Lower leg skin (tissue), 4 donors: Measurements from ENCODE around the gene ANTXR1. TPM values are rescaled to one million over a fixed set of nuclear protein-coding genes. Genes with fewer than 3 reads are reported as not detected.

Source experiments
- DNase-seq, 2 donors: peaks; one replicate each; pipeline ENCODE4 v3.0.0-alpha.2; 2019; ENCODE audit warnings: low spot score in 2 of 2
- H3K4me3 ChIP-seq: fragments of 200-600 bp; sonication (generic); 2 replicates; pipeline ENCODE4 v1.5.1; 2017; ENCODE audit warnings: mild to moderate bottlenecking, low read depth; ENCODE audit not compliant: poor library complexity, severe bottlenecking
- CTCF ChIP-seq, 3 donors: fragments of 450-650 bp; IDR thresholded peaks; one replicate each; pipeline ENCODE4 v1.5.1; 2016; ENCODE audit warnings: antibody characterized with exemption in 3 of 3, mild to moderate bottlenecking in 3 of 3, moderate library complexity in 2 of 3
- POLR2A ChIP-seq, 2 donors: fragments of 450-650 bp; IDR thresholded peaks; one replicate each; pipeline ENCODE4 v1.6.1; 2016 to 2017; ENCODE audit warnings: antibody characterized with exemption in 2 of 2, mild to moderate bottlenecking in 1 of 2, moderate library complexity in 1 of 2
- WGBS, 2 donors: methylation state at CpG; one replicate each; pipeline ENCODE4 v1.1.5; 2018; 5-methylcytosine and 5-hydroxymethylcytosine counted together
- intact Hi-C: fragments of 100-400 bp; cut with DNase I; formaldehyde crosslinking; loops from one replicate; pipeline ENCODE4 v1.15.0; 2023; ENCODE audit warnings: low total_unique reads
- total RNA-seq, 4 donors: library from RNA; depleted of rRNA; stranded (reverse); fragments of >200 nt; gene quantifications; one replicate each; pipeline ENCODE4 v1.1.0, GENCODE V29; 2016

ANTXR1 gene
- total RNA-seq, 4 donors from 2014 or later: 43.3 to 56.7 (median 52.7) TPM

GRCh38 chr2:69030800-69031428 lies 17.9 kb downstream of the ANTXR1 start:
- TF ChIP-seq POLR2A (IDR thresholded peaks at IDR 0.05): no peak
- no peak for TF ChIP-seq CTCF (IDR thresholded peaks at IDR 0.05)
- intact Hi-C loops: no loop called here
- no peak overlapping the region for H3K4me3 ChIP-seq
- DNase-seq: no peak
- 80 to 84% methylated on average over 6 of the region's 6 CpGs for WGBS, 2 donors

GRCh38 chr2:69031466-69031865 lies 18.5 kb downstream of the ANTXR1 start:
- WGBS, 2 donors: 84 to 97% methylated on average over 1 of the region's 1 CpG
- H3K4me3 ChIP-seq: no peak overlapping the region
- no peak for TF ChIP-seq CTCF (IDR thresholded peaks at IDR 0.05)
- TF ChIP-seq POLR2A (IDR thresholded peaks at IDR 0.05): no peak
- DNase-seq: no peak
- intact Hi-C loops: no loop called here

DNA sequence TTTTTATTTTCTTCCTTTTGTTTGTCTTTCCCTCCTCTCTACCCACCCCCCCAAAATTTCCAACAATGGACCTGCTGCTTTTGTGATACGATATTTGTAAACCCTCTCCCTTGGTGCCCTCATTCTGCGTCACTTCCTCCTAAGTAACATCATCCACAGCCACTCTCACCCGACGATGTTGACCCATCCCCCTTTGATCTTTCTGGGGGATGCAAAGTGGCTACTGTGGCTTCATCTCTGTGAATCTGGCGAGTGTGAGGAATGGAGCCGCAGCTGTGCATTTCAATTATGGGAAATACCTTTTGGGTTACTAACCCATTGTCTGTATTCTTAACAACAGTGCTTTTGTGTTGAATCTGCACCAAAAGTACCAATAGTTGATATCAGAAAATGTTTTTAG lies 19.4 kb downstream of the ANTXR1 start:
- no peak overlapping the region for H3K4me3 ChIP-seq
- intact Hi-C loops: no loop called here
- TF ChIP-seq CTCF (IDR thresholded peaks at IDR 0.05) (no peak), POLR2A (IDR thresholded peaks at IDR 0.05) (no peak)
- no peak for DNase-seq
- 75 to 82% methylated on average over 6 of the region's 6 CpGs for WGBS, 2 donors

DNA sequence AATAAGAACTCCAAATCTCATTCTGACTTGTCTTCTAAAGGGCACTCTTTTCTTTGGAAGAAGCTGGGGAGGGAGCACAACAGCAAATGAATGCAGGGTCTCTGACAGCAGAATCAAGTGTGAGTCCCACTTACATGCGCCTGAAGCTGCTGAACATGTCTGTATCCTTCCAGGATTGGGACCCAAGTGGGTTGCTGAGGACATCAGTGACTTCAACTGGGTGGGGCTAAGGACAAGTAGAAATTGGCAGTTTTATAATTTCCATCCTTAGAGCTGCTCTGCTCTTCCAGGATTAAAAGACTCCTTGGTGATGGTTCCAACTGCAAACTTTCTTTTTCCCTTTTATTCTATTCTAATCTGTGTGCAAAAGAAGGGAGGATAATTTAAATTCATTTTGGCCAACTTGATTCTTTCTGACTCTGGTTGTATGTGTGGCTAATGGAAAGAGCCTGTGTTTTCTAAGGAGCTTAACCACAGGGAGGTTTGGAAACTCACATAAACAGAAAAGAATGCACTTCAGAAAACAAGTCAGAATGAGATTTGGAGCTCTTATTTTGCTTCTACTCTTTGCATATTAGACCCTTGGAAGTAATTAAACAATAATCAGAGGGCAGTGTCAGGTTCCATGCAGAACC lies 20.6 kb downstream of the ANTXR1 start:
- no peak overlapping the region for H3K4me3 ChIP-seq
- TF ChIP-seq POLR2A (IDR thresholded peaks at IDR 0.05): no peak
- TF ChIP-seq CTCF (IDR thresholded peaks at IDR 0.05): no peak
- 59 to 68% methylated on average over 1 of the region's 1 CpG for WGBS, 2 donors
- DNase-seq: no peak
- intact Hi-C loops: no loop called here

DNA sequence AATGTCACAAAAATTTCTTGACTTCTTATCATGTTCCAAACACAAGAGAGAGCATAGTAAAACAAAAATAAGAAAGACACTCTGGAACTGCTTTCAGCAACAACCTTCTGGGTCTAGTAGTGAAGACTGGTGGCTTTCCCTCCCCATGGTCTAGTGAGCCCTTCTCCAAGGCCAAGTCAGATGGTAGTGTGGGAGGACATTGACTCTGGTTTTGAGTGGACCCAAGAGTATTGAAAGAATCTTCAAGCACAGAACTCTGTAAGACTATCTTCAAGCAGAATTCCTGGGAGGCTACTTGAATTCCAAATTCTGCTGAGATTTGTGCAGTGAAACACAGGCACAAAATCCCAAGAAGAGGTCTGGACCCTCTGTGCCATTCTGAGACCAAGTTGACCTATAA lies 21.1 kb downstream of the ANTXR1 start:
- DNase-seq: no peak
- H3K4me3 ChIP-seq: no peak overlapping the region
- intact Hi-C loops: no loop called here
- no peak for TF ChIP-seq POLR2A (IDR thresholded peaks at IDR 0.05)
- no peak for TF ChIP-seq CTCF (IDR thresholded peaks at IDR 0.05)

DNA sequence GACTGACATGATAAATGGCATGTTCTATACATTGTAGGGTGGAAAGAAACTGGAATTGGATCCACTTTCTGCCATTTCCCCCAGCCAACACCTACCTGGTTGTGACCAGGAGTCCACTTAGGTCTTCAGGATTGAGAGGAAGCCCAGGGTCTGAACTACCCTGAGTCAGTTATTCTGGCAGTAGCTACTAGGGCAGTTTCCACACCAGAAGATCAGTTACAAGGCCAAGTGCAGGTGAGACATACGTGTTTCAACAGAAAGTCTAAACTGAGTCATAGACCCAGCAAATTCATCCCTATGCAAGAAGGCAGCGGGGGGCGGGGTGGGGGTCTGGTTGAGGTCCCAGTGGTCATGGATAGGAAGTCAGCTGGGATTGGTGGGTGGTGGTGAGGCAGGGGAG lies 21.9 kb downstream of the ANTXR1 start:
- intact Hi-C loops: no loop called here
- no peak for DNase-seq
- no peak for TF ChIP-seq POLR2A (IDR thresholded peaks at IDR 0.05)
- TF ChIP-seq CTCF (IDR thresholded peaks at IDR 0.05): no peak
- whole genome bisulfite sequencing, 2 donors: 65 to 88% methylated on average over 3 of the region's 3 CpGs
- no peak overlapping the region for H3K4me3 ChIP-seq
